GM13976 (cell line): ENCODE measurements around the gene NUDT13.

Experiments
- DNase-seq: peaks from one replicate; pipeline ENCODE4 v3.0.0; 2012; ENCODE audit warnings: low spot score
- CTCF ChIP-seq: IDR thresholded peaks from 2 replicates; pipeline ENCODE4 v1.5.1; 2012; ENCODE audit warnings: borderline replicate concordance, mild to moderate bottlenecking; ENCODE audit not compliant: insufficient read depth; ENCODE audit errors: extremely low read depth, missing control alignments, control extremely low read depth
- in situ Hi-C: fragments of 300-500 bp; cut with MboI; formaldehyde crosslinking; loops from one replicate; pipeline ENCODE4 v1.12.0; 2022; ENCODE audit warnings: low sequenced_read_pairs, mixed read lengths, inconsistent platforms; ENCODE audit not compliant: unreplicated experiment

NUDT13 gene

DNA sequence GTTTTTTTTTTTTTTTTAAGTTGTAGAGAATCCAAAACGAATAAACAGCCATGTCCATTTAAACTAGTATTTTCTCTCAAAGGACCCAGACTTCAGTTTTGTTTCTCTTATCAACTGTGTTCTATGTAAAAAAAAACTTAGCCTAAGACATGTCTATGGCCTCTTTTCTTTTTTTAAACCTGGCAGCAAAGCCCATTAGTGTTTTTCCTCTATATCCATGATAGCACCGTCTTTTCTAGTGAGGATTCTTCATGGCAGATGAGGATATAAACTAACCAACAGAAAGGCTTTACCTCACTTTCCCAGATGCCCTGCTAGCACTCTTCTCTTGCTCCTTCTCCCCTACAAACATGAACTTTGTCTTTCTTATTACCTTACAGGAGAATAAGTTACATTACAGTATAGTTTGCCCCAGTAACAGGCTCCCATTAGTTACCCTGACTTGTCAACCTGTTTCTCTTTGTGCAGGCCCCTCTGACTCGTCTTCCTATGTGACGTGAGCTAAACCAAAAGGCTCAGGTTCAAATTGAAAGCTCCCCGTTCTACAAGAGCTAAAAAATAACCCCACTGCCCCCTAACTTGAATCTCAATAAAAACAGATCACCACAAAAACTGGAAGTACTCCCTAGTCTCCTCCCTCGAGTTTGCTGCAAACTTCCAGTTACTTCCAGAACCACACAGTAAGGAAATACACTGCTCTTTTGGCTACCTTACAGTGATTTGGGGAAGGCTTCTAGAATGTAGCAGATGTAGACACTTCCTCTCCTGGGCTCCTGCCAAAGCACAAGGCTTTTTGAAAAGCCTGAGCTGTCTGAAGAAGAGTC is 33.7 kb upstream of the NUDT13 start:
- in situ Hi-C loops: no loop called here
- no peak for TF ChIP-seq CTCF
- DNase-seq: no peak

- in situ Hi-C loops: no loop called here
- no peak for TF ChIP-seq CTCF
- peak; percentile 33 for DNase-seq
These were observed 30.3 kb upstream of the NUDT13 start for GRCh38 chr10:73079779-73080541.

- no peak for TF ChIP-seq CTCF
- DNase-seq: no peak
- in situ Hi-C loops: no loop called here
These were observed 27.0 kb upstream of the NUDT13 start for GRCh38 chr10:73083221-73083620.

DNA sequence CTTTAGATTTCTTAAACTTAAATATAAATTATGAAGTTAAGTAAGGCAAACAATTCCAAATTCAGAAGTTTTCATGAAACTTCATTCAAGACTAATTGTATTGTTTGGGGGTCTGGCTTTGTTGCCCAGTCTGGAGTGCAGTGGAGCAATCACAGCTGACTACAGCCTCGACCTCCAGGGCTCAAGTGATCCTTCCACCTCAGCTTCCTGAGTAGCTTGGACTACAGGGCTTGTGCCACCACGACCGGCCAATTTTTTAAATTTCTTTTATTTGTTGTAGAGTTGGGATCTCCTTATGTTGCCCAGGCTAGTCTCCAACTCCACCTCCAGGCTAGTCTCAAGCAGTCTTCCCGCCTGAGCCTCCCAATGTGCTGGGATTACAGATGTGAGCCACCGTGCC is 26.0 kb upstream of the NUDT13 start:
- in situ Hi-C loops: no loop called here
- no peak for TF ChIP-seq CTCF
- no peak for DNase-seq

DNA sequence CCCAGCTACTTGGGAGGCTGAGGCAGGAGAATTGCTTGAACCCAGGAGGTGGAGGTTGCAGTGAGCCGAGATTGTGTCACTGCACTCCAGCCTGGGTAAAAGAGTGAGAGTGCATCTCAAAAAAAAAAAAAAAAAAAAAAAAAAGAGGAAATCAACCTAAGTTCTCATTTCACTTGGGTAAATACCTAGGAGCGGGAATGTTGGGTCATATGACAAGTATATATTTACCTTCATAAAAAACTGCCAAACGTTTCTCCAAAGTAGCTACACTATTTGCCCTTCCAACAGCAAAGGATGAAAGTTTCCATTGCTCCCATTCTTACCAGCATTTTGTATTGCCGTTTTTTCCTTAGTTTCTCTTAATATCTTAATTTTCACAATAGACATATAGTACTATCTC is 23.4 kb upstream of the NUDT13 start:
- in situ Hi-C loops: no loop called here
- no peak for TF ChIP-seq CTCF
- no peak for DNase-seq

DNA sequence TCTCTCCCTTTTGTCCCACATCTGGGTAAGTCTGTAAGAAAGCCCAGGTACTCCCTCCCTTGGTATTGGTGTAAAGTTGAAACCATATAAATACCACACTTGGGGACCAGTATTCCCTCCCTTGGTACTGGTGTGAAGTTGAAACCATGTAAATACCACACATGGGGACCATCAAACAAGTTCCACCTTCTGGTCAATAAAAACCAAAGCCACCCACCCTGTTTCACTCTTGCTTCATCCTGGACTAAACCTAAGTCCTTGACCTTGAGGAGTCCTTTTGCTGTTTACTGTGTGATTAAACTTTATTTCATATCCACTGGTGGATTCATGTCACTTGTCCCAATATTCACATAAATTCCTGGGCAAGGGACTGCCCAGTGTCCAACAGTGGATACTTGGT is 22.0 kb upstream of the NUDT13 start:
- in situ Hi-C loops: no loop called here
- no peak for TF ChIP-seq CTCF
- no peak for DNase-seq
